Measurements from ENCODE around the gene PPP1R26.
"Not testable (repeated sequence)": the region's sequence is repeated elsewhere in the genome, so short reads cannot be mapped to it uniquely, and the experiment has no call there.

Gene PPP1R26

DNA sequence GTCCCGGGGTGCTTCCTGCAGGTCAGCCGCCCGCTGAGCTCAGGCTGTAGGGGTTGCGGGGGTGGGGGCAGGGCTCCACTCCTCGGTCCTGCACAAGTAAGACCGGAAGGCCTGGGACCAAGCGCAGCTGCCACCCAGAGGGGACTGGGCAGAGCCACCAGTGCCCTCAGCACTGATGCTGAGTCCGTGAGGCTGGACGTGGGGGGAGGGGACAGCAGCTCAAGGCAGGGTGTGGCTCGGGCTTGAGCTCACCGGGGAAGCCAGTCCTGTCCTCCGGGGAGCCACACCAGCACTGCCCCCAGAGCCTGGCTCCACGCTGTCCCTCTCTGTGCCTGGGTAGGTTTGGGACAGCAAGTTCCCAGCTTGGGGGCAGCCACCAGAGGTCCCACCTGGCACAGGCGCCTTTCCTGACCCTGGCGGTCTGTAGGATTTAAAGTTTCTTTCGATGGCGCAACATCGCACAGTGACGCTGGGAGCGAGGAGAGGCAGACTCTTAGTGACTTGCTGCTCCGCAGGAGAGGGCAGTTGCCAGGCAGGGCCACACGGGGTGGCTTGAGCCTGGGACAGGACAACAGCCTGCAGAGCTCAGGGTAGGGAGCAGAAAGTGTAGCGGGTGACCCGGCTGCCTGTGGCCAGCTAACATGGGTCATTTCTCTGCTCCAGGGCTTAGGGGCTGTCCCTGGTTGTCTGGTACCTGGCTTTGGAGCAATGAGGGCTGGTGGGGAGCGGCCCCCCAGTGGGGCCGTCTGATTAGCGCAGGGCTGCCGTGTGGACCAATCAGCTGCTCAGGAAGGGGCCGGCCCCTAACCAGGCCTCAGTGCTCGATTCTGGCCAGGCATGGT, 47.4 kb downstream of the PPP1R26 start:
- in situ Hi-C loops (cut with HindIII; ENCODE audit: low pct_unique_long_range_greater_than_20kb, low sequenced_read_pairs), result no loop called here
- peak in 1 of 2 experiments; percentile 26 for DNase-seq (ENCODE audit: low read depth in 1 of 2, low spot score in 1 of 2)
- TF ChIP-seq JUND (IDR thresholded peaks at IDR 0.05; ENCODE audit: low read depth), result no peak

- DNase-seq (ENCODE audit: low read depth in 1 of 2, low spot score in 1 of 2); in situ Hi-C loops (cut with HindIII; ENCODE audit: low pct_unique_long_range_greater_than_20kb, low sequenced_read_pairs): not testable (repeated sequence)
Observed at GRCh38 chr9:135528842-135529435, 49.4 kb downstream of the PPP1R26 start.

DNA sequence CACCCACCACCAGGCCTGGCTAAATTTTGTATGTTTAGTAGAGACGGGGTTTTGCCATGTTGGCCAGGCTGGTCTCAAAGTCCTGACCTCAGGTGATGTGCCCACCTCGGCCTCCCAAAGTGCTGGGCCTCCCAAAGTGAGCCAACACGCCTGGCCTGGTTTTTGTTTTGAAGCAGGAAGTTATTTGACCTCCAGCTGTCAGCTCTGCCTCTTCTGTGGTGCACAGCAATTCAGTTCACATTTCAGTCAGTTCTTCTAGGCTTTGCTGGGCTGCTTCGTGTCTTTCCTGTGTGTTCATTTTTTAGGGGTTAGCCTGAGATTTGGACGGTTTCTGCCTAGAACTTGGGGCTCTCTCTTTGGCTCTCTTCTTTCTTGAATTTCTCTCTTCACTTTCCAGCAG, 50.6 kb downstream of the PPP1R26 start:
- TF ChIP-seq JUND (IDR thresholded peaks at IDR 0.05; ENCODE audit: low read depth), result no peak
- in situ Hi-C loops (cut with HindIII; ENCODE audit: low pct_unique_long_range_greater_than_20kb, low sequenced_read_pairs), result no loop called here

GRCh38 chr9:135531096-135531495, 51.5 kb downstream of the PPP1R26 start:
- no peak for TF ChIP-seq JUND (IDR thresholded peaks at IDR 0.05; ENCODE audit: low read depth)
- in situ Hi-C loops (cut with HindIII; ENCODE audit: low pct_unique_long_range_greater_than_20kb, low sequenced_read_pairs), result no loop called here
- no peak for DNase-seq (ENCODE audit: low read depth in 1 of 2, low spot score in 1 of 2)

More for the DNA sequence above, 50.6 kb downstream of the PPP1R26 start:
- no peak for DNase-seq (ENCODE audit: low read depth in 1 of 2, low spot score in 1 of 2)

DNA sequence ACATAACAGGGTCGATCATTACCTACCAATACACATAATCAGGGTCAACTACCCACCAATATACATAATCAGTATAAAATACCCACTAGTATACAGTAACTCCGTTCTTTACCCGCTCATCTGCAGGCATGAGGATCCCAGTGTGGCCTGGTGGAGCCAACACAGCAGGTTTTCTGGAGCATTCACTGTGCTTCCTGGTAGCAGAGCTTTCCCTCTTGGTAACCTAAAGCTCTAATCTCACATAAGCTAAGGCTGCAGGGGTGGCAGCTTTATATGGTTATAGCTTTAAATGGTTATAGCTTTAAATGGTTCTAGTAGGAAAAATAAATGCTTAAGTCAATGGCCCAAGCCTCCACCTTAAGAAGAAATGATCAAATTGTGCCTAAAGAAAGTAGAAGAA, 53.5 kb downstream of the PPP1R26 start:
- in situ Hi-C loops (cut with HindIII; ENCODE audit: low pct_unique_long_range_greater_than_20kb, low sequenced_read_pairs), result no loop called here
- no peak for TF ChIP-seq JUND (IDR thresholded peaks at IDR 0.05; ENCODE audit: low read depth)

GRCh38 chr9:135533674-135534073, 54.1 kb downstream of the PPP1R26 start:
- no peak for DNase-seq (ENCODE audit: low read depth in 1 of 2, low spot score in 1 of 2)
- no peak for TF ChIP-seq JUND (IDR thresholded peaks at IDR 0.05; ENCODE audit: low read depth)
- in situ Hi-C loops (cut with HindIII; ENCODE audit: low pct_unique_long_range_greater_than_20kb, low sequenced_read_pairs), result no loop called here

More for the DNA sequence above, 53.5 kb downstream of the PPP1R26 start:
- no peak for DNase-seq (ENCODE audit: low read depth in 1 of 2, low spot score in 1 of 2)

- DNase-seq (ENCODE audit: low read depth in 1 of 2, low spot score in 1 of 2); in situ Hi-C loops (cut with HindIII; ENCODE audit: low pct_unique_long_range_greater_than_20kb, low sequenced_read_pairs): not testable (repeated sequence)
Observed at GRCh38 chr9:135534192-135534711, 54.7 kb downstream of the PPP1R26 start.

DNA sequence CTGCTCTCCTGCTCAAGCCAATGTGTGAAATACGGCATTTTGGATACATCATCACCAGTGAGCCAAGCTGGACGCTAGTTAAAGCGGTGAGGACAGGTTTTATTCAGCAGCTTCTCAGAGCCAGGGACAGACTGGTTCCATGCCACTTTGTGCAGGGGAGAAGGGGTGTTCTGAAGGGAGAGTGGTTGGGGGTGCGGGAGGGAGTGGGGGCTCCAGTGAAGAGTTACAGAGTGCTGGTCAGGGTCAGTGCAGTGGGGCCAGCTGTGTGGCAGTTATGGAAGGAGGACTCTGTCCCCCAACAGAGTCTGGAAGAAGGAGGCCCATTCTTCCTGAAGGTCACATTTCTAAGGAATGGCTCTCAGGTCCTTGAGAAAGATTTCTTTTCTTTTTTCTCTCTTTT, 55.2 kb downstream of the PPP1R26 start:
- DNase-seq (ENCODE audit: low read depth in 1 of 2, low spot score in 1 of 2); in situ Hi-C loops (cut with HindIII; ENCODE audit: low pct_unique_long_range_greater_than_20kb, low sequenced_read_pairs): not testable (repeated sequence)

DNA sequence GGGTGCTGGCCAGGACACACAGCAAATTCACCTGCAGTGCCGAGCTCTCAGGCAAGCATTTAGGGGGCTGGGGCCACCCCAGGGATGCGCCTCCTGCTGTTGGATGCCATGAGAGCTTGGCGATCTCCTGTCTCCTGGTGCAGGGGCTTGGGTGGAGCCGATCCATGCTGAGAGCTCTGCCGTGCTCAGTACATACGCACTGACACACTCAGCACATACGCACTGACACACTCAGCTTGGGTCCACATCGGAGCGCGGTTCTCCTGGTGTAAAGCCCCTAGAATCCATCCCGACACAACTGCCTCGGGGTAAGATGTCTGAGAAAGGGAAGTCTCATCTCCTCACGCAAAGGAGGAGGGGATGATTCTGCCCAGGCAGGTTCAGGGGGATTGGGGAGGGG, 56.0 kb downstream of the PPP1R26 start:
- DNase-seq (ENCODE audit: low read depth in 1 of 2, low spot score in 1 of 2); in situ Hi-C loops (cut with HindIII; ENCODE audit: low pct_unique_long_range_greater_than_20kb, low sequenced_read_pairs): not testable (repeated sequence)

GRCh38 chr9:135536216-135536615, 56.6 kb downstream of the PPP1R26 start:
- no peak for DNase-seq (ENCODE audit: low read depth in 1 of 2, low spot score in 1 of 2)
- no peak for TF ChIP-seq JUND (IDR thresholded peaks at IDR 0.05; ENCODE audit: low read depth)
- in situ Hi-C loops (cut with HindIII; ENCODE audit: low pct_unique_long_range_greater_than_20kb, low sequenced_read_pairs), result no loop called here
